Smooth muscle cell of the umbilical artery (primary cell): ENCODE measurements around the gene GP1BA. TPM values are rescaled to one million over a fixed set of nuclear protein-coding genes. Genes with fewer than 3 reads are reported as not detected.

ENCODE experiments used
- total RNA-seq: library from RNA; depleted of rRNA; stranded (reverse); fragments of >200 nt; gene quantifications from 2 replicates; pipeline ENCODE4 v1.2.3, GENCODE V29; 2014

The GP1BA gene
- not detected in 2 replicates for total RNA-seq

GRCh38 chr17:4931963-4932362 lies at the start of gene GP1BA:
TSS of gene GP1BA (plus strand) at chr17:4932277. CDS start at chr17:4932605, 328 bp downstream.

GRCh38 chr17:4899341-4900230 lies 32.5 kb upstream of the GP1BA start, which contains the start of gene C17orf107:
TSS of gene C17orf107 (plus strand) at chr17:4899536. CDS start at chr17:4899763, 227 bp downstream.

GRCh38 chr17:4903051-4903818 lies 28.8 kb upstream of the GP1BA start, which contains the start of gene CHRNE:
TSS of gene CHRNE (minus strand) at chr17:4903098. CDS start at chr17:4903063, 35 bp downstream.

GRCh38 chr17:4939796-4940554 lies 7.9 kb downstream of the GP1BA start, which contains the start of the genes RNF167 and SLC25A11:
TSS of gene RNF167 (plus strand) at chr17:4940268. CDS start at chr17:4940910, 642 bp downstream.
TSS of gene SLC25A11 (minus strand) at chr17:4940046. CDS start at chr17:4939910, 136 bp downstream.

GRCh38 chr17:4948166-4948930 lies 16.3 kb downstream of the GP1BA start, which contains the start of gene PFN1:
TSS of gene PFN1 (minus strand) at chr17:4948530. CDS start at chr17:4948394, 136 bp downstream.

GRCh38 chr17:4950746-4951204 lies 18.7 kb downstream of the GP1BA start, which contains the start of gene ENO3:
TSS of gene ENO3 (plus strand) at chr17:4951119. CDS start at chr17:4951830, 711 bp downstream.

GRCh38 chr17:4967539-4968485 lies 35.7 kb downstream of the GP1BA start, which contains the start of gene SPAG7:
TSS of gene SPAG7 (minus strand) at chr17:4967817. CDS start at chr17:4967804, 13 bp downstream.

Other genes with a start within 250 kb of the GP1BA start
- gene PELP1, start 228.1 kb upstream of the GP1BA start, total RNA-seq: 33.6 and 85.3 TPM in 2 replicates
- gene ARRB2, start 221.6 kb upstream of the GP1BA start, total RNA-seq: 2.1 and 2.5 TPM in 2 replicates
- gene MED11, start 200.8 kb upstream of the GP1BA start, total RNA-seq: 8.3 and 13.4 TPM in 2 replicates
- not detected in 2 replicates for gene ZMYND15, start 192.4 kb upstream of the GP1BA start, total RNA-seq
- gene CXCL16, start 192.3 kb upstream of the GP1BA start, total RNA-seq: 0.37 and 0.89 TPM in 2 replicates
- not detected in 2 replicates for gene TM4SF5, start 160.4 kb upstream of the GP1BA start, total RNA-seq
- gene VMO1, start 145.9 kb upstream of the GP1BA start, total RNA-seq: 1.5 TPM in 1 of 2 replicates, not detected in the other
- gene GLTPD2, start 143.3 kb upstream of the GP1BA start, total RNA-seq: not detected in 2 replicates
- 92.0 and 129 TPM in 2 replicates for gene PSMB6, start 136.1 kb upstream of the GP1BA start, total RNA-seq
- gene PLD2, start 125.1 kb upstream of the GP1BA start, total RNA-seq: 10.1 and 20.7 TPM in 2 replicates
- 30.9 and 68.0 TPM in 2 replicates for gene MINK1, start 98.9 kb upstream of the GP1BA start, total RNA-seq
- gene C17orf107, start 32.7 kb upstream of the GP1BA start, total RNA-seq: 6.8 and 7.8 TPM in 2 replicates
- gene CHRNE, start 29.2 kb upstream of the GP1BA start, total RNA-seq: 0.23 and 0.30 TPM in 2 replicates
- gene SLC25A11, start 7.8 kb downstream of the GP1BA start, total RNA-seq: 54.8 and 63.0 TPM in 2 replicates
- 16.9 and 20.9 TPM in 2 replicates for gene RNF167, start 8.0 kb downstream of the GP1BA start, total RNA-seq
- 673 and 683 TPM in 2 replicates for gene PFN1, start 16.3 kb downstream of the GP1BA start, total RNA-seq
- 4.9 and 5.0 TPM in 2 replicates for gene ENO3, start 18.8 kb downstream of the GP1BA start, total RNA-seq
- 45.8 and 52.9 TPM in 2 replicates for gene SPAG7, start 35.5 kb downstream of the GP1BA start, total RNA-seq
- gene CAMTA2, start 55.4 kb downstream of the GP1BA start, total RNA-seq: 7.1 and 13.0 TPM in 2 replicates
- 0.18 TPM in 1 of 2 replicates, not detected in the other for gene INCA1, start 65.2 kb downstream of the GP1BA start, total RNA-seq
- gene KIF1C, start 65.7 kb downstream of the GP1BA start, total RNA-seq: 43.9 and 82.4 TPM in 2 replicates
- gene SLC52A1, start 103.1 kb downstream of the GP1BA start, total RNA-seq: under 0.01 TPM in 1 of 2 replicates, not detected in the other
- gene ZFP3, start 146.2 kb downstream of the GP1BA start, total RNA-seq: 1.2 TPM in 2 replicates
- gene ZNF232, start 179.6 kb downstream of the GP1BA start, total RNA-seq: 4.1 and 5.3 TPM in 2 replicates
- gene USP6, start 183.8 kb downstream of the GP1BA start, total RNA-seq: under 0.01 and 0.05 TPM in 2 replicates